Measurements from ENCODE around the gene CSF2RB.

CSF2RB gene

GRCh38 chr22:36938886-36939285 lies 25.5 kb downstream of the CSF2RB start:
- no peak for DNase-seq

- no peak for DNase-seq
These were observed 27.2 kb downstream of the CSF2RB start for GRCh38 chr22:36940676-36941075.

- DNase-seq = no peak
These were observed 29.1 kb downstream of the CSF2RB start for GRCh38 chr22:36942556-36942955.

GRCh38 chr22:36946421-36947158 lies 33.2 kb downstream of the CSF2RB start:
- no peak for DNase-seq

GRCh38 chr22:36948273-36949225 lies 35.1 kb downstream of the CSF2RB start:
- no peak for DNase-seq

GRCh38 chr22:36950797-36951590 lies 37.6 kb downstream of the CSF2RB start:
- no peak for DNase-seq

- no peak for DNase-seq
These were observed 38.3 kb downstream of the CSF2RB start for GRCh38 chr22:36951746-36952145.

- DNase-seq = no peak
These were observed 40.0 kb downstream of the CSF2RB start for GRCh38 chr22:36953239-36954080.

- no peak for DNase-seq
These were observed 41.0 kb downstream of the CSF2RB start for GRCh38 chr22:36954251-36955014.

- no peak for DNase-seq
These were observed 42.3 kb downstream of the CSF2RB start for GRCh38 chr22:36955691-36956090.

- DNase-seq = no peak
These were observed 44.9 kb downstream of the CSF2RB start for GRCh38 chr22:36958366-36958765.

GRCh38 chr22:36961626-36962025 lies 48.2 kb downstream of the CSF2RB start:
- DNase-seq = no peak

GRCh38 chr22:36963302-36963701 lies 49.9 kb downstream of the CSF2RB start:
- DNase-seq = no peak

- no peak for DNase-seq
These were observed 50.7 kb downstream of the CSF2RB start for GRCh38 chr22:36964106-36964505.

GRCh38 chr22:36965696-36966095 lies 52.3 kb downstream of the CSF2RB start:
- no peak for DNase-seq

GRCh38 chr22:36966851-36967540 lies 53.6 kb downstream of the CSF2RB start:
- no peak for DNase-seq

- DNase-seq = no peak
These were observed 55.0 kb downstream of the CSF2RB start for GRCh38 chr22:36968249-36968964.

GRCh38 chr22:36971341-36972125 lies 58.1 kb downstream of the CSF2RB start:
- DNase-seq = no peak

- no peak for DNase-seq
These were observed 63.2 kb downstream of the CSF2RB start for GRCh38 chr22:36976606-36977005.

Data from activated CD4-positive, alpha-beta T cell treated with anti-CD3 and anti-CD28 coated beads, Interleukin-2, Interleukin-6, amounts not matched to agents 100 ng/mL and 50 ng/mL, durations not matched to agents 16 hours and 8 hours (primary cell).